Endothelial cell of umbilical vein (primary cell): ENCODE data around the gene SLC24A1. TPM values are rescaled to one million over a fixed set of nuclear protein-coding genes. Genes with fewer than 3 reads are reported as not detected.

Experiments used
- BruUV-seq: library from RNA; stranded (reverse); fragments of 400-500 nt; replicated peaks from 2 replicates; lab custom pipeline; 2021; lab: Mats Ljungman, UMichigan
- CTCF ChIA-PET: fragments of 300-600, 350-600 bp; sonication (Branson Sonifier 250); formaldehyde crosslinking; loops from one replicate; lab custom pipeline; 2021; ENCODE audit warnings: antibody characterized with exemption, inconsistent platforms; lab: Charles Lee
- POLR2A ChIA-PET: fragments of 300-600, 350-600 bp; sonication (Branson Sonifier 250); formaldehyde crosslinking; loops from one replicate; lab custom pipeline; 2021; ENCODE audit warnings: antibody characterized with exemption, inconsistent platforms; lab: Charles Lee
- DNase-seq: peaks from one replicate; pipeline ENCODE4 v3.0.0-alpha.2; 2011; ENCODE audit warnings: low read depth, low spot score
- FAIRE-seq: peaks from 2 replicates; lab custom pipeline; 2011; peaks lifted over from hg19 to GRCh38; lab: Jason Lieb, UNC
- H2AFZ ChIP-seq: 2 replicates; pipeline ENCODE4 v1.6.0; 2012; ENCODE audit warnings: low read depth, low read length, control low read depth, inconsistent platforms
- H3K27ac ChIP-seq: 2 replicates; pipeline ENCODE4 v1.5.1; 2011; ENCODE audit warnings: low read depth, mild to moderate bottlenecking, control low read depth, low read length, moderate library complexity; ENCODE audit not compliant: insufficient read depth
- H3K27me3 ChIP-seq, 2 experiments: 2 replicates each; pipeline versions ENCODE4 v1.6.0 to v1.6.1; 2011; ENCODE audit warnings: low read length in 2 of 2, mixed read lengths in 1 of 2; ENCODE audit not compliant: control insufficient read depth in 2 of 2, insufficient read depth in 2 of 2
- H3K36me3 ChIP-seq, 2 experiments: 2 replicates in 1 of 2; 3 replicates in 1 of 2; pipeline ENCODE4 v1.5.1; 2011; ENCODE audit warnings: low read length in 2 of 2, mild to moderate bottlenecking in 1 of 2, moderate library complexity in 1 of 2; ENCODE audit not compliant: control insufficient read depth in 2 of 2, insufficient read depth in 2 of 2; ENCODE audit errors: extremely low read depth in 1 of 2
- H3K4me1 ChIP-seq: 3 replicates; pipeline ENCODE4 v1.5.1; 2011; ENCODE audit warnings: mild to moderate bottlenecking, low read length; ENCODE audit not compliant: control insufficient read depth, insufficient read depth; ENCODE audit errors: extremely low read depth
- H3K4me2 ChIP-seq: 2 replicates; pipeline ENCODE4 v1.6.1; 2011; ENCODE audit warnings: low read length, control low read depth, mixed read lengths; ENCODE audit not compliant: insufficient read depth
- H3K4me3 ChIP-seq, 3 experiments: fragments of 200-600 bp in 1 of 3; sonication (generic), shearing (Covaris generic) in 1 of 3; replicated peaks in 1 of 3; 2 replicates each; pipeline ENCODE4 v1.5.1; 2011 to 2016; ENCODE audit warnings: control low read depth in 3 of 3, low read length in 3 of 3, mild to moderate bottlenecking in 2 of 3, inconsistent platforms in 1 of 3, low read depth in 1 of 3, moderate library complexity in 1 of 3; ENCODE audit not compliant: insufficient read depth in 1 of 3
- H3K79me2 ChIP-seq: 2 replicates; pipeline ENCODE4 v1.6.0; 2012; ENCODE audit warnings: low read length, inconsistent platforms; ENCODE audit not compliant: control insufficient read depth, insufficient read depth
- H3K9ac ChIP-seq: replicated peaks from 2 replicates; pipeline ENCODE3; 2011; ENCODE audit warnings: low read length, control low read depth; ENCODE audit not compliant: insufficient read depth; ENCODE audit errors: extremely low read depth
- H3K9me1 ChIP-seq: replicated peaks from 3 replicates; pipeline ENCODE4 v1.6.0; 2011; ENCODE audit warnings: mild to moderate bottlenecking, low read length; ENCODE audit not compliant: control insufficient read depth, insufficient read depth; ENCODE audit errors: extremely low read depth
- H3K9me3 ChIP-seq: replicated peaks from 2 replicates; pipeline ENCODE4 v1.5.1; 2012; ENCODE audit warnings: low read length, inconsistent platforms; ENCODE audit not compliant: control insufficient read depth, insufficient read depth
- H4K20me1 ChIP-seq: replicated peaks from 2 replicates; pipeline ENCODE3; 2011; ENCODE audit warnings: mild to moderate bottlenecking, low read length; ENCODE audit not compliant: control insufficient read depth, insufficient read depth; ENCODE audit errors: extremely low read depth
- CTCF ChIP-seq, 2 donors: IDR thresholded peaks; 1 replicate in 1 of 2; 2 replicates in 1 of 2; pipeline ENCODE4 v1.5.1; 2011; ENCODE audit warnings: low read length in 2 of 2, mild to moderate bottlenecking in 2 of 2, moderate library complexity in 2 of 2, control low read depth in 1 of 2, inconsistent platforms in 1 of 2, low read depth in 1 of 2; ENCODE audit not compliant: insufficient read depth in 1 of 2; ENCODE audit errors: extremely low read depth in 1 of 2
- EZH2 ChIP-seq: IDR thresholded peaks from 2 replicates; pipeline ENCODE4 v1.6.1; 2012; ENCODE audit warnings: borderline replicate concordance, low read depth, mild to moderate bottlenecking, moderate library complexity, low read length, inconsistent platforms; ENCODE audit not compliant: severe bottlenecking
- FOS ChIP-seq: IDR thresholded peaks from 2 replicates; pipeline ENCODE4 v1.6.1; 2011; ENCODE audit warnings: mild to moderate bottlenecking, low read length, moderate library complexity, borderline replicate concordance; ENCODE audit not compliant: insufficient read depth
- GATA2 ChIP-seq: IDR thresholded peaks from 2 replicates; pipeline ENCODE4 v1.7.0; 2011; ENCODE audit warnings: low read depth, mild to moderate bottlenecking, moderate library complexity, mixed read lengths, low read length; ENCODE audit not compliant: insufficient read length, insufficient read depth
- JUN ChIP-seq: IDR thresholded peaks from 2 replicates; pipeline ENCODE4 v1.6.1; 2011; ENCODE audit warnings: borderline replicate concordance, low read depth; ENCODE audit not compliant: insufficient read length, insufficient read depth
- MAX ChIP-seq: IDR thresholded peaks from 2 replicates; pipeline ENCODE4 v1.6.1; 2011; ENCODE audit not compliant: insufficient read depth, insufficient read length
- MYC ChIP-seq: IDR thresholded peaks from one replicate; pipeline ENCODE4 v1.6.1; 2011; ENCODE audit warnings: mild to moderate bottlenecking, low read depth, low read length
- POLR2A ChIP-seq: IDR thresholded peaks from 2 replicates; pipeline ENCODE4 v1.6.1; 2012; ENCODE audit warnings: low read depth, mild to moderate bottlenecking, control low read depth, low read length
- POLR2AphosphoS5 ChIP-seq: IDR thresholded peaks from 2 replicates; pipeline ENCODE4 v1.6.1; 2012; ENCODE audit warnings: low read depth, mild to moderate bottlenecking, control low read depth, low read length, moderate library complexity; ENCODE audit not compliant: insufficient read depth
- dilution Hi-C: fragments of 300-500 bp; cut with MboI; formaldehyde crosslinking; loops from one replicate; pipeline ENCODE4 v1.15.0; 2019; ENCODE audit warnings: low sequenced_read_pairs; ENCODE audit not compliant: extremely low pct_ligation_motif_present
- intact Hi-C: fragments of 100-400 bp; cut with micrococcal nuclease; formaldehyde crosslinking; loops from one replicate; pipeline ENCODE4 v1.10.0; 2022
- polyA plus RNA-seq, 4 experiments: library from polyadenylated mRNA; depleted of rRNA in 3 of 4; stranded (reverse) in 3 of 4; unstranded in 1 of 4; fragments of >200 nt; gene quantifications; 2 replicates each; pipeline versions ENCODE4 v1.2.1 to v1.2.3, GENCODE V29; 2011 to 2012; ENCODE audit warnings: missing spikeins in 1 of 4
- total RNA-seq: library from RNA; stranded (reverse); gene quantifications from 2 replicates; pipeline ENCODE4 v1.2.3, GENCODE V29; 2021

The SLC24A1 gene
- total and polyA plus RNA-seq, 2 donors (not counting 3 experiments of a cell fraction or from before 2014, with no cell fraction given), result 3.6 to 7.3 TPM

- no TSS peak for BruUV-seq
- dilution Hi-C loops, result no loop called here
- H3K79me2 ChIP-seq, result no peaks in the 10 kb centered on the region
- no peaks in the 10 kb centered on the region for H3K4me1 ChIP-seq
- no peaks in the 10 kb centered on the region for H3K9me3 ChIP-seq
- TF ChIP-seq GATA2 (no peak), EZH2 (no peak), JUN (no peak), MYC (no peak), POLR2AphosphoS5 (no peak), MAX (no peak), POLR2A (no peak), CTCF (IDR thresholded peaks at IDR 0.05; ENCODE audit: extremely low read depth in 1 of 2, insufficient read depth in 1 of 2, low read depth in 1 of 2, low read length in 2 of 2) (no peak), FOS (no peak)
- FAIRE-seq (no peak), DNase-seq (no peak)
- no peak overlapping the region for H2AFZ ChIP-seq
- no peak overlapping the region for H3K9ac ChIP-seq
- intact Hi-C loops, result loop anchor here (10.0 kb wide), 1 partner anchor 311 kb away; no protein-coding TSS in a partner anchor
- H3K27ac ChIP-seq, result no peak overlapping the region
- H4K20me1 ChIP-seq, result no peaks in the 10 kb centered on the region
- no peaks in the 10 kb centered on the region for H3K27me3 ChIP-seq
- no peaks in the 10 kb centered on the region for H3K9me1 ChIP-seq
- H3K4me3 ChIP-seq, result no peak overlapping the region
- H3K4me2 ChIP-seq, result no peak overlapping the region
- no peaks in the 10 kb centered on the region for H3K36me3 ChIP-seq
- CTCF ChIA-PET, result interaction anchor here (1.2 kb wide), 1 partner anchor 19 kb away, joined by 4 read pairs; no protein-coding TSS in a partner anchor
- POLR2A ChIA-PET, result no interaction called here
These were observed 12.0 kb downstream of the SLC24A1 start for GRCh38 chr15:65633752-65634151.
